ENCODE data around the gene STEEP1.
A peak's percentile ranks its signal among the peaks of the same experiment; 100 is the strongest.

The STEEP1 gene

GRCh38 chrX:119489212-119490074 lies 75.8 kb downstream of the STEEP1 start:
- DNase-seq, result no peak
- no peak for ATAC-seq (replicated peaks)
- Mint-ChIP-seq H3K9me3 (no peaks in the 10 kb centered on the region), H3K4me1 (ENCODE audit: low read depth in 2 of 2) (no peaks in the 10 kb centered on the region), H3K4me3 (no peak overlapping the region), H3K27me3 (no peaks in the 10 kb centered on the region), H3K36me3 (ENCODE audit: insufficient read depth) (no peaks in the 10 kb centered on the region), H3K27ac (no peak overlapping the region)

DNA sequence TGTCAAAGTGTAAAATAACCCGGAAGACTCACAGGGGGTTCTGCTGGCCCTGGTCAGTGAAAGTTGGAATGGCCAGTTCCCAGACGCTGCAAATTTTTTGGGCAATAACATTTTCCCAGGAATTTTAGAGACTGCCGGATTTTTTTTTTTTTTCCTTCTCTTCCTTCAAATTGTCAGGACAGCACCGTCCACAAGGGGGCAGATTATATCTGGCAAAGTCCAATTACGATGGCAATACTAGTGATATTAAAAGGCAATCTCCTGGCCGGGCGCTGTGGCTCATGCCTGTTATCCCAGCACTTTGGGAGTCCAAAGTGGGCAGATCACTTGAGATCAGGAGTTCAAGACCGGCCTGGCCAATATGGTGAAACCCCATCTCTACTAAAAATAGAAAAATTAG lies 76.5 kb downstream of the STEEP1 start:
- peak; percentile 33 for ATAC-seq (replicated peaks)
- H3K9me3 Mint-ChIP-seq, result no peaks in the 10 kb centered on the region
- peak; percentile 12 to 20 (median 16) for DNase-seq

More for the DNA sequence above, 76.5 kb downstream of the STEEP1 start:
- Mint-ChIP-seq H3K4me1 (ENCODE audit: low read depth in 2 of 2) (no peaks in the 10 kb centered on the region), H3K36me3 (ENCODE audit: insufficient read depth) (no peaks in the 10 kb centered on the region), H3K4me3 (no peak overlapping the region), H3K27me3 (no peaks in the 10 kb centered on the region), H3K27ac (no peak overlapping the region)
